ENCODE measurements around the gene CTSE. TPM values are rescaled to one million over a fixed set of nuclear protein-coding genes. Genes with fewer than 3 reads are reported as not detected.
"Not testable (repeated sequence)": the region's sequence is repeated elsewhere in the genome, so short reads cannot be mapped to it uniquely, and the experiment has no call there.

Gene CTSE
- not detected for polyA plus RNA-seq (2013, experiment 1 of 4)
- polyA plus RNA-seq (2013, experiment 2 of 4), result not detected
- not detected for polyA plus RNA-seq (2013, experiment 3 of 4)
- not detected for polyA plus RNA-seq (2013, experiment 4 of 4)

- H3K36me3 ChIP-seq (ENCODE audit: control insufficient read depth, insufficient read depth, low read length), result no peaks in the 10 kb centered on the region
- no peaks in the 10 kb centered on the region for H3K27me3 ChIP-seq (ENCODE audit: control insufficient read depth, insufficient read depth, low read length, poor library complexity, severe bottlenecking)
- H3K4me1 ChIP-seq (ENCODE audit: control insufficient read depth, insufficient read depth, low read length), result no peaks in the 10 kb centered on the region
- no peak within 1 kb of the TSS for H3K4me3 ChIP-seq (ENCODE audit: insufficient read depth, low read depth, low read length)
- WGBS, 2 experiments, result 91% methylated on average over 11 of the region's 11 CpGs
- no peak within 1 kb of the TSS for H3K27ac ChIP-seq (ENCODE audit: insufficient read depth, low read depth, low read length, poor library complexity, severe bottlenecking)
- no peaks in the 10 kb centered on the region for H3K9me3 ChIP-seq (ENCODE audit: control insufficient read depth, low read length)
Observed at GRCh38 chr1:206023695-206024094, at the start of gene CTSE. TSS of gene CTSE (minus strand) at chr1:206023895. CDS start at chr1:206023791, 104 bp downstream.

- Histone ChIP-seq H3K27me3 (ENCODE audit: control insufficient read depth, insufficient read depth, low read length, poor library complexity, severe bottlenecking) (no peaks in the 10 kb centered on the region), H3K4me3 (ENCODE audit: insufficient read depth, low read depth, low read length) (no peak overlapping the region), H3K36me3 (ENCODE audit: control insufficient read depth, insufficient read depth, low read length) (no peaks in the 10 kb centered on the region), H3K27ac (ENCODE audit: insufficient read depth, low read depth, low read length, poor library complexity, severe bottlenecking) (no peak overlapping the region), H3K4me1 (ENCODE audit: control insufficient read depth, insufficient read depth, low read length) (no peaks in the 10 kb centered on the region), H3K9me3 (ENCODE audit: control insufficient read depth, low read length) (no peaks in the 10 kb centered on the region)
- 96 to 97% methylated on average over 9 of the region's 9 CpGs for WGBS, 2 experiments
Observed at GRCh38 chr1:206070627-206071304, 47.1 kb upstream of the CTSE start.

- H3K4me1 ChIP-seq (ENCODE audit: control insufficient read depth, insufficient read depth, low read length), result no peaks in the 10 kb centered on the region
- H3K27ac ChIP-seq (ENCODE audit: insufficient read depth, low read depth, low read length, poor library complexity, severe bottlenecking), result no peak overlapping the region
- H3K36me3 ChIP-seq (ENCODE audit: control insufficient read depth, insufficient read depth, low read length), result no peaks in the 10 kb centered on the region
- H3K9me3 ChIP-seq (ENCODE audit: control insufficient read depth, low read length), result no peaks in the 10 kb centered on the region
- H3K4me3 ChIP-seq (ENCODE audit: insufficient read depth, low read depth, low read length), result no peak overlapping the region
- 82 to 96% methylated on average over 1 of the region's 1 CpG for WGBS, 2 experiments
- H3K27me3 ChIP-seq (ENCODE audit: control insufficient read depth, insufficient read depth, low read length, poor library complexity, severe bottlenecking), result no peaks in the 10 kb centered on the region
Observed at GRCh38 chr1:206068314-206068713, 44.6 kb upstream of the CTSE start.

- WGBS, 2 experiments, result 88 to 90% methylated on average over 8 of the region's 8 CpGs
- Histone ChIP-seq H3K27me3 (ENCODE audit: control insufficient read depth, insufficient read depth, low read length, poor library complexity, severe bottlenecking) (no peaks in the 10 kb centered on the region), H3K4me1 (ENCODE audit: control insufficient read depth, insufficient read depth, low read length) (no peaks in the 10 kb centered on the region), H3K9me3 (ENCODE audit: control insufficient read depth, low read length) (no peaks in the 10 kb centered on the region), H3K27ac (ENCODE audit: insufficient read depth, low read depth, low read length, poor library complexity, severe bottlenecking) (no peak overlapping the region), H3K4me3 (ENCODE audit: insufficient read depth, low read depth, low read length) (no peak overlapping the region), H3K36me3 (ENCODE audit: control insufficient read depth, insufficient read depth, low read length) (no peaks in the 10 kb centered on the region)
Observed at GRCh38 chr1:206067486-206068227, 44.0 kb upstream of the CTSE start.

GRCh38 chr1:206066479-206067171 lies 42.9 kb upstream of the CTSE start:
- H3K27me3 ChIP-seq (ENCODE audit: control insufficient read depth, insufficient read depth, low read length, poor library complexity, severe bottlenecking), result no peaks in the 10 kb centered on the region
- WGBS, 2 experiments, result 76 to 79% methylated on average over 6 of the region's 6 CpGs
- H3K27ac ChIP-seq (ENCODE audit: insufficient read depth, low read depth, low read length, poor library complexity, severe bottlenecking), result no peak overlapping the region
- H3K4me3 ChIP-seq (ENCODE audit: insufficient read depth, low read depth, low read length), result no peak overlapping the region
- H3K4me1 ChIP-seq (ENCODE audit: control insufficient read depth, insufficient read depth, low read length), result no peaks in the 10 kb centered on the region
- H3K9me3 ChIP-seq (ENCODE audit: control insufficient read depth, low read length), result no peaks in the 10 kb centered on the region
- no peaks in the 10 kb centered on the region for H3K36me3 ChIP-seq (ENCODE audit: control insufficient read depth, insufficient read depth, low read length)

- H3K9me3 ChIP-seq (ENCODE audit: control insufficient read depth, low read length), result no peaks in the 10 kb centered on the region
- no peaks in the 10 kb centered on the region for H3K27me3 ChIP-seq (ENCODE audit: control insufficient read depth, insufficient read depth, low read length, poor library complexity, severe bottlenecking)
- 94 to 97% methylated on average over 4 of the region's 4 CpGs for WGBS, 2 experiments
- H3K27ac ChIP-seq (ENCODE audit: insufficient read depth, low read depth, low read length, poor library complexity, severe bottlenecking), result no peak overlapping the region
- H3K36me3 ChIP-seq (ENCODE audit: control insufficient read depth, insufficient read depth, low read length), result no peaks in the 10 kb centered on the region
- H3K4me1 ChIP-seq (ENCODE audit: control insufficient read depth, insufficient read depth, low read length), result no peaks in the 10 kb centered on the region
- H3K4me3 ChIP-seq (ENCODE audit: insufficient read depth, low read depth, low read length), result no peak overlapping the region
Observed at GRCh38 chr1:206065547-206066145, 42.0 kb upstream of the CTSE start.

- not testable (repeated sequence) for H3K9me3 ChIP-seq (ENCODE audit: control insufficient read depth, low read length); H3K27ac ChIP-seq (ENCODE audit: insufficient read depth, low read depth, low read length, poor library complexity, severe bottlenecking); H3K4me3 ChIP-seq (ENCODE audit: insufficient read depth, low read depth, low read length); H3K36me3 ChIP-seq (ENCODE audit: control insufficient read depth, insufficient read depth, low read length); H3K27me3 ChIP-seq (ENCODE audit: control insufficient read depth, insufficient read depth, low read length, poor library complexity, severe bottlenecking); H3K4me1 ChIP-seq (ENCODE audit: control insufficient read depth, insufficient read depth, low read length)
- 97% methylated on average over 17 to 19 of the region's 25 CpGs for WGBS, 2 experiments
Observed at GRCh38 chr1:206064501-206064900, 40.8 kb upstream of the CTSE start.

GRCh38 chr1:206064001-206064400 lies 40.3 kb upstream of the CTSE start:
- not testable (repeated sequence) for H3K27ac ChIP-seq (ENCODE audit: insufficient read depth, low read depth, low read length, poor library complexity, severe bottlenecking); H3K27me3 ChIP-seq (ENCODE audit: control insufficient read depth, insufficient read depth, low read length, poor library complexity, severe bottlenecking); H3K9me3 ChIP-seq (ENCODE audit: control insufficient read depth, low read length); H3K4me3 ChIP-seq (ENCODE audit: insufficient read depth, low read depth, low read length); H3K36me3 ChIP-seq (ENCODE audit: control insufficient read depth, insufficient read depth, low read length); H3K4me1 ChIP-seq (ENCODE audit: control insufficient read depth, insufficient read depth, low read length)
- 97 to 98% methylated on average over 24 to 25 of the region's 35 CpGs for WGBS, 2 experiments

GRCh38 chr1:206062464-206062863 lies 38.8 kb upstream of the CTSE start:
- Histone ChIP-seq H3K27ac (ENCODE audit: insufficient read depth, low read depth, low read length, poor library complexity, severe bottlenecking) (no peak overlapping the region), H3K9me3 (ENCODE audit: control insufficient read depth, low read length) (no peaks in the 10 kb centered on the region), H3K4me1 (ENCODE audit: control insufficient read depth, insufficient read depth, low read length) (no peaks in the 10 kb centered on the region), H3K27me3 (ENCODE audit: control insufficient read depth, insufficient read depth, low read length, poor library complexity, severe bottlenecking) (no peaks in the 10 kb centered on the region), H3K36me3 (ENCODE audit: control insufficient read depth, insufficient read depth, low read length) (no peaks in the 10 kb centered on the region), H3K4me3 (ENCODE audit: insufficient read depth, low read depth, low read length) (no peak overlapping the region)
- WGBS, 2 experiments, result 91 to 93% methylated on average over 6 of the region's 6 CpGs

GRCh38 chr1:206060844-206061243 lies 37.1 kb upstream of the CTSE start:
- WGBS, 2 experiments, result 96 to 98% methylated on average over 3 of the region's 3 CpGs
- H3K36me3 ChIP-seq (ENCODE audit: control insufficient read depth, insufficient read depth, low read length), result no peaks in the 10 kb centered on the region
- H3K4me3 ChIP-seq (ENCODE audit: insufficient read depth, low read depth, low read length), result no peak overlapping the region
- H3K27ac ChIP-seq (ENCODE audit: insufficient read depth, low read depth, low read length, poor library complexity, severe bottlenecking), result no peak overlapping the region
- no peaks in the 10 kb centered on the region for H3K4me1 ChIP-seq (ENCODE audit: control insufficient read depth, insufficient read depth, low read length)
- no peaks in the 10 kb centered on the region for H3K27me3 ChIP-seq (ENCODE audit: control insufficient read depth, insufficient read depth, low read length, poor library complexity, severe bottlenecking)
- H3K9me3 ChIP-seq (ENCODE audit: control insufficient read depth, low read length), result no peaks in the 10 kb centered on the region
